HFF-Myc (cell line): Measurements from ENCODE around the gene GIT2.

Experiments
- DNase-seq: peaks from one replicate; pipeline ENCODE4 v3.0.0-alpha.2; 2011; ENCODE audit warnings: low read depth; ENCODE audit errors: extremely low read depth
- H3K4me3 ChIP-seq: replicated peaks from 2 replicates; pipeline ENCODE4 v1.5.1; 2011; ENCODE audit warnings: low read depth, mild to moderate bottlenecking, control low read depth, low read length
- CTCF ChIP-seq: IDR thresholded peaks from 2 replicates; pipeline ENCODE4 v1.5.1; 2012; ENCODE audit warnings: mild to moderate bottlenecking, low read depth, low read length, control low read depth; ENCODE audit errors: missing control alignments

The GIT2 gene

DNA sequence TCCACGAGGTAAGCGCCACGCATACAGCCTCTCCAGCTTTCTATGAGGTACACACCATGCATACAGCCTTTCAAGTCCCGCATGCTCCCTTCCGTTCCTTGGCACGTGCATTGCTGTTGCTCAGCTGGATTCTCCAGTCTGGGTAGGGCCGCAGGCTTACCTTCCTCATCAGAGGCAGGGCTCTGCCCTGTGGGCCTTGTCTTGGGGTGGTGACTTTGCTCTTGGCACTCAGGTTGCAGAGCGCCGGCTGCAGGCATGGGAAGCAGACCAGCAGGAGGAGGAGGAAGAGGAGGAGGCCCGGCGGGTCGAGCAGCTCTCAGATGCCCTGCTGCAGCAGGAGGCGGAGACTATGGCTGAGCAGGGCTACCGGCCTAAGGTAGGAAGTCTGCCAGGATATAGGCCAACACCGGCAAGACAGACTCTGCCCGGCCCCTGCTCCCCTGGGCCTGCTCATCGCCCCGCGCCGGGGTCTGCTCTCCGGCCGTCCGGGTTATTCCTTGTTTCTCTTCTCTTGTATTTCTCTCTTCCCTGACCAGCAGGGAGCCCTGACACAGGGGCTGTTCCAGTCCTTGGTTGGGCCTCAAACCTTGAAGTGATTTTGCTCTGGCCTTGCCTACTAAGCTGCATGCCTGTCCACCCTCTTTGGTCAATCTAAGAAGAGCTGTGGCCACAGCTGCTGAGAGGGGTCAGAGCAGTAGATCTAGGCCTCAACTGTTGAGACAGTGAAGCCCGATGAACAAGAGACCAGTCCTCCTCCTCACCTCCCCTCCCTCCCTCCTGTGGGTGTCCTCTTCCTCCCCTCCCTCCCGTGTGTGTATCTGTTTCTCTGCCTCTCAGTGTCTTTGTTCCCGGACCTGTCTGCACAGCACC lies 80.8 kb downstream of the GIT2 start:
- no peak overlapping the region for H3K4me3 ChIP-seq
- no peak for TF ChIP-seq CTCF
- no peak for DNase-seq

DNA sequence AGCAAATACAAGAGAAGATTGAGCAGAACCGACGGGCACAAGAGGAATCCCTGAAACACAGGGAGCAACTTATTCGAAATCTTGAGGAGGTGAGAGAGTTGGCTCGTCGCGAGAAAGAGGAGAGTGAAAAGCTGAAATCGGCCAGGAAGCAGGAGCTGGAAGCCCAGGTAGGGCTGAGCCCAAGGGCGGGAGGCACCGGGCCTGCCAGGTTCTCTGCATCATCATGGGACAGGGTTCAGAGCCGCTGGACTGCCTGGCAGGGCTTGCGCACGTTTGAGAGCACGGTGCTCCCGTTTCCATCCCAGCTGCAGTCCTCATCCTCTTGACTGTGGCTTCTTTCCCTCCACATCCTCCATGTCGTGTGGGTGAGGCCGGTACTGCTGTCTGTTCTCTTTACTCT lies 81.7 kb downstream of the GIT2 start:
- no peak for TF ChIP-seq CTCF
- no peak overlapping the region for H3K4me3 ChIP-seq
- DNase-seq: no peak

- DNase-seq: no peak
- H3K4me3 ChIP-seq: no peak overlapping the region
- TF ChIP-seq CTCF: no peak
Observed at GRCh38 chr12:109912855-109913321, 83.3 kb downstream of the GIT2 start.

DNA sequence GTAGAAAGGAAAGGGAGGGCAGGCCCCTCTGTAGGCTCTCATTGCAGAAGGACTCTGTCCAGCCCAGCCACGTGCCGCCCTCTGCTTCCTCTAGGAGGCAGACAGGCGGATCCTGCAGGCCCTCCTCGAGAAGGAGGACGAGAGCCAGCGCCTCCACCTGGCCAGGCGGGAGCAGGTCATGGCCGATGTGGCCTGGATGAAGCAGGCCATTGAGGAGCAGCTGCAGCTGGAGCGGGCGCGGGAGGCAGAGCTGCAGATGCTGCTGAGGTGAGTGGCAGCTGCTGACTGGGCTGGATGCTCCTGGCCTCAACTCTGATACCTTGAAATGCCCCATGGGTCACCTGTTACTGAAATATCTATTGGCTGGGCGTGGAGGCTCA lies 85.2 kb downstream of the GIT2 start:
- no peak for DNase-seq
- TF ChIP-seq CTCF: peak; percentile 38
- no peak overlapping the region for H3K4me3 ChIP-seq

GRCh38 chr12:109910254-109910968 lies 85.8 kb downstream of the GIT2 start:
- no peak overlapping the region for H3K4me3 ChIP-seq
- no peak for TF ChIP-seq CTCF
- DNase-seq: no peak

GRCh38 chr12:109905301-109905700 lies 90.9 kb downstream of the GIT2 start:
- H3K4me3 ChIP-seq: no peak overlapping the region
- no peak for TF ChIP-seq CTCF
- no peak for DNase-seq
